GM19467 (cell line): ENCODE data around the gene NUP88.

Source experiments
- ATAC-seq: cut with Tn5 transposase; IDR thresholded peaks from one replicate; pipeline ENCODE4 v1.9.1; 2021; ENCODE audit warnings: mild to moderate bottlenecking, moderate library complexity; ENCODE audit not compliant: unreplicated experiment

NUP88 gene

DNA sequence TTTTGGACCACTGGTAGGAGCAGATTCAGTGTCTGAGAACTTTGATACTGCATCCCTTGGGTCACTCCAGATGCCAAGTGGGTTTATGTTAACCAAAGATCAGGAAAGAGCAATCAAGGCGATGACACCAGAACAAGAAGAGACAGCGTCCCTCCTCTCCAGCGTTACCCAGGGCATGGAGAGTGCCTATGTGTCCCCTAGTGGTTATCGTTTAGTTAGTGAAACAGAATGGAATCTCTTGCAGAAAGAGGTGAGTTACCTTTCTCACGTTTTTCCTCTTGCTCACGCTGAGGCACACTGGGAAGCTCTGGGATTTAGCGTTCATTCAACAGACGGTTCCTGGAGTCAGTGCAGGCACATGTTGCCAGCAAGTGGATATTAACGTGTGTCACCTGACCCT, 58.0 kb downstream of the NUP88 start:
- ATAC-seq: no peak

DNA sequence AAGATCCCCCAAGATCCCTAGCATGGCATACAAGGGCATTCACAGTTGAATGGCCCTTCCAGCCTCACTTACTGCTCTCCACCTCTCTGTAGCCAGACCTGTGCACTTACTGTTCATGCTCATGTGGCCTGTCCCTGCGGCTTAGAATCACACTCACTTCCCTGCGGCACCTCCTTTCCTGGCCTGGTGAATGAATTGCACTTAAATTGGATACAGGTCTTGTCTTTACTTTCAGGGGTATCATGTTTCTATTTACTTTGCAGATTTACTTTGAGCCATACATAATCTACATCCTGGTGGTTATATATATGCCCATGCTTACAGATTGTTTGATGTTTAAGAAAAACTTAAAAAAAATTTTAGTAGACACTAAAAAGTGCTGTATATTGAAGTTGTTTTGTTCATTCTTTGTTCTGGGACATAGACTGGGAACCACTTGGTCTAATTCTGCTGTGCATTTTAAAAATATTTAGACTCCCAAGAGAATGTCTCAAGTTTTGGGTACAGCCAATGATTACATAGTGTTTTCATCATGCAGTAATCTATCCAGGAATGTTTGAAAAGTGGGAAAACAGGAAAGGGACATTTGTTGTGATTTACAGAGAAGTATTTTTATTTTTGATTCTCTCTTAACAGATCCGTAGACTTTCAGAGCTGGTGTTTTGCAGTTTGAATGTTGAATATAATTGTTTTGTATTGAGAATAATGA, 63.9 kb downstream of the NUP88 start:
- no peak for ATAC-seq

DNA sequence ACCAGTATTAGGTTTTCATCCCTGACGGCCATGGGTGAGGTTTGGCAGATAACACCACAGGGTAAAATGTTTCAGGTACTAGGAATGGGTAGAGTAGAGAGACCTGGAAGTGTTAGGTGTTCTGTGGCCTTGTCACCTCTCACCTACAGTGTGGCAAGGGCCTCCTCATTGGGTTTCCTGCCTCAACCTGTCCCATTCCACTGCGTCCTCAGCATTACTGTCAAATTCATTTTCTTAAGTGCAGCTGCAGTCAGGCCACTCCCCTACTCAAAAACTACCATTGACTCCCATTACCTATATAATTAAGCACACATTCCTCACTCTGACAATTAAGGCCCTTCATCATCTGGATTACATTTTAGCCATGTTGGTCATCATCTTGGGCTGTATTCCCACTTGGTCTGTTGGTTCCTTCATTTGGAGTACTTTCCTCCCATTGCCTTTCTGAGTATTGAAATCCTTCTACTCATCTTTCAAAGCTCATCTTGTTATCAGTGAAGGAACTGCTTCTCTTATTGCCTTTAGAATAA, 64.5 kb downstream of the NUP88 start:
- ATAC-seq: no peak

DNA sequence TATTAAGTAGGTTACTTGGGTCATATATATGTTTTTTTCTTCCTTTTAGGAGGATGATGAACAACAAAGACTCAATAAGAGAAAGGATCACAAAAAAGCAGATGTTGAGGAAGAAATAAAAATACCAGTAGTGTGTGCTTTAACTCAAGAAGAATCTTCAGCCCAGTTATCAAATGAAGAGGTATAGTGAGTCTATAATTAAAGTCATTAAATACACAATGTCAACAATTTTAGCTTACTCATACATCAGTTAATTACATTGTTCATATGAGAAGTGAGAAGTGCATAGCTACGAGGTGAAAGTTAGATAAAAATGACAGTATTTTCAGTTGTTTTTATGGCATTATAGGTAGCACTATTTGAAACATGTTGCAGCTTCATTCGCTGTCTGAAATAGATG, 65.2 kb downstream of the NUP88 start:
- no peak for ATAC-seq

GRCh38 chr17:5352681-5353289, 66.7 kb downstream of the NUP88 start:
- no peak for ATAC-seq

- ATAC-seq: no peak
Observed at GRCh38 chr17:5344914-5345313, 74.5 kb downstream of the NUP88 start.
